H1 (cell line): ENCODE data around the gene CPE. TPM values are rescaled to one million over a fixed set of nuclear protein-coding genes. Genes with fewer than 3 reads are reported as not detected.

ENCODE experiments used
- CTCF ChIA-PET: fragments of 300-600 bp; sonication (Branson Sonifier 250); formaldehyde crosslinking; loops from one replicate; lab custom pipeline; 2021; ENCODE audit not compliant: partially characterized antibody; lab: Charles Lee
- POLR2A ChIA-PET: fragments of 300-600 bp; sonication (Branson Sonifier 250); formaldehyde crosslinking; loops from one replicate; lab custom pipeline; 2021; ENCODE audit warnings: inconsistent platforms; ENCODE audit not compliant: partially characterized antibody; lab: Charles Lee
- DNase-seq, 2 experiments: peaks; one replicate each; pipeline versions ENCODE4 v3.0.0 to v3.0.0-alpha.2; 2010 to 2022; ENCODE audit warnings: low spot score in 2 of 2, low read depth in 1 of 2, mixed read lengths in 1 of 2
- FAIRE-seq: peaks from 2 replicates; lab custom pipeline; 2011; peaks lifted over from hg19 to GRCh38; lab: Jason Lieb, UNC
- H2AFZ ChIP-seq: 2 replicates; pipeline ENCODE4 v1.8.1; 2012; ENCODE audit warnings: low read length, inconsistent platforms
- H2AK5ac ChIP-seq: 2 replicates; pipeline ENCODE4 v1.6.1; 2013; ENCODE audit warnings: low read depth, low read length
- H2BK120ac ChIP-seq: replicated peaks from 2 replicates; pipeline ENCODE3; 2013; ENCODE audit warnings: low read depth, low read length, inconsistent platforms
- H2BK12ac ChIP-seq: 2 replicates; pipeline ENCODE4 v1.6.1; 2013; ENCODE audit warnings: low read depth, low read length
- H2BK15ac ChIP-seq: 2 replicates; pipeline ENCODE4 v1.6.1; 2013; ENCODE audit warnings: low read length
- H2BK20ac ChIP-seq: 2 replicates; pipeline ENCODE4 v1.6.1; 2013; ENCODE audit warnings: low read length
- H2BK5ac ChIP-seq: 2 replicates; pipeline ENCODE4 v1.6.1; 2013; ENCODE audit warnings: low read depth, low read length
- H3K14ac ChIP-seq: 2 replicates; pipeline ENCODE4 v1.6.1; 2013; ENCODE audit warnings: inconsistent platforms; ENCODE audit not compliant: insufficient read length
- H3K18ac ChIP-seq: 2 replicates; pipeline ENCODE4 v1.6.1; 2013; ENCODE audit warnings: low read length; ENCODE audit errors: extremely low read depth
- H3K23ac ChIP-seq: 2 replicates; pipeline ENCODE4 v1.6.1; 2013; ENCODE audit warnings: inconsistent platforms; ENCODE audit not compliant: insufficient read length
- H3K23me2 ChIP-seq: 2 replicates; pipeline ENCODE4 v1.6.1; 2013; ENCODE audit warnings: low read depth, low read length
- H3K27ac ChIP-seq: 2 replicates; pipeline ENCODE4 v1.6.1; 2011; ENCODE audit warnings: low read depth, low read length, inconsistent platforms
- H3K27me3 ChIP-seq, 4 experiments: replicated peaks in 1 of 4; 1 replicate in 1 of 4; 2 replicates in 3 of 4; pipeline versions ENCODE4 v1.6.1 to v1.8.1; 2011 to 2013; ENCODE audit warnings: low read length in 3 of 4, mild to moderate bottlenecking in 3 of 4, inconsistent platforms in 2 of 4, mixed read lengths in 2 of 4, moderate library complexity in 1 of 4; ENCODE audit not compliant: control insufficient read depth in 3 of 4, insufficient read depth in 3 of 4; ENCODE audit errors: extremely low read depth in 1 of 4
- H3K36me3 ChIP-seq, 4 experiments: 2 replicates each; pipeline versions ENCODE4 v1.6.1 to v1.8.1; 2011 to 2013; ENCODE audit warnings: mild to moderate bottlenecking in 4 of 4, low read length in 3 of 4, moderate library complexity in 2 of 4, control low read depth in 1 of 4, inconsistent platforms in 1 of 4; ENCODE audit not compliant: insufficient read depth in 4 of 4, control insufficient read depth in 2 of 4
- H3K4ac ChIP-seq: replicated peaks from 2 replicates; pipeline ENCODE3; 2013; ENCODE audit warnings: low read length, low read depth, mixed read lengths, inconsistent platforms; ENCODE audit not compliant: insufficient read length
- H3K4me1 ChIP-seq, 4 experiments: replicated peaks in 1 of 4; 1 replicate in 1 of 4; 2 replicates in 3 of 4; pipeline versions ENCODE4 v1.6.1 to v1.8.1; 2011 to 2013; ENCODE audit warnings: low read length in 3 of 4, inconsistent platforms in 2 of 4, mixed read lengths in 1 of 4; ENCODE audit not compliant: insufficient read depth in 4 of 4, control insufficient read depth in 3 of 4
- H3K4me2 ChIP-seq, 2 experiments: 2 replicates each; pipeline versions ENCODE4 v1.6.1 to v1.8.1; 2011 to 2013; ENCODE audit warnings: low read depth in 2 of 2, low read length in 2 of 2, control low read depth in 1 of 2, inconsistent platforms in 1 of 2, mild to moderate bottlenecking in 1 of 2; ENCODE audit not compliant: insufficient read depth in 1 of 2
- H3K4me3 ChIP-seq, 4 experiments: fragments of 200-600, 300-600 bp in 1 of 4; sonication (generic), shearing (Covaris generic), sonication (Bioruptor Twin) in 1 of 4; 2 replicates each; pipeline versions ENCODE4 v1.5.1 to v1.8.1; 2011 to 2016; ENCODE audit warnings: low read length in 4 of 4, low read depth in 3 of 4, control low read depth in 2 of 4, inconsistent platforms in 2 of 4, mild to moderate bottlenecking in 2 of 4, mixed read lengths in 1 of 4, moderate library complexity in 1 of 4; ENCODE audit not compliant: insufficient read depth in 2 of 4; ENCODE audit errors: extremely low read depth in 1 of 4
- H3K56ac ChIP-seq: replicated peaks from 2 replicates; pipeline ENCODE3; 2013; ENCODE audit warnings: low read depth, mild to moderate bottlenecking, mixed read lengths, low read length, inconsistent platforms; ENCODE audit not compliant: insufficient read length
- H3K79me1 ChIP-seq: 2 replicates; pipeline ENCODE4 v1.6.1; 2013; ENCODE audit warnings: low read depth, low read length, control low read depth
- H3K79me2 ChIP-seq, 2 experiments: 2 replicates each; pipeline versions ENCODE4 v1.6.1 to v1.8.1; 2012 to 2013; ENCODE audit warnings: low read length in 2 of 2, mild to moderate bottlenecking in 2 of 2, inconsistent platforms in 1 of 2; ENCODE audit not compliant: insufficient read depth in 2 of 2, control insufficient read depth in 1 of 2
- H3K9ac ChIP-seq, 4 experiments: replicated peaks in 1 of 4; 1 replicate in 1 of 4; 2 replicates in 3 of 4; pipeline versions ENCODE4 v1.6.1 to v1.8.1; 2011 to 2013; ENCODE audit warnings: low read depth in 3 of 4, low read length in 3 of 4, control low read depth in 2 of 4, mild to moderate bottlenecking in 2 of 4, moderate library complexity in 2 of 4, inconsistent platforms in 1 of 4; ENCODE audit errors: extremely low read depth in 1 of 4
- H3K9me3 ChIP-seq, 2 experiments: 2 replicates each; pipeline versions ENCODE4 v1.6.1 to v1.8.1; 2012 to 2013; ENCODE audit warnings: mild to moderate bottlenecking in 2 of 2, moderate library complexity in 2 of 2, control low read depth in 1 of 2, inconsistent platforms in 1 of 2, low read depth in 1 of 2, low read length in 1 of 2, mixed read lengths in 1 of 2; ENCODE audit not compliant: insufficient read depth in 2 of 2
- H4K20me1 ChIP-seq, 2 experiments: replicated peaks in 1 of 2; 2 replicates each; pipeline versions ENCODE3 to v1.8.1; 2011 to 2013; ENCODE audit warnings: inconsistent platforms in 2 of 2, low read length in 2 of 2, mild to moderate bottlenecking in 1 of 2; ENCODE audit not compliant: insufficient read depth in 2 of 2, control insufficient read depth in 1 of 2
- H4K5ac ChIP-seq: 2 replicates; pipeline ENCODE4 v1.6.1; 2013; ENCODE audit warnings: low read length, low read depth, mixed read lengths, inconsistent platforms; ENCODE audit not compliant: insufficient read length
- H4K8ac ChIP-seq: 2 replicates; pipeline ENCODE4 v1.8.0; 2013; ENCODE audit warnings: mild to moderate bottlenecking, moderate library complexity, low read length, inconsistent platforms; ENCODE audit not compliant: insufficient read depth; ENCODE audit errors: extremely low read depth
- H4K91ac ChIP-seq: replicated peaks from 2 replicates; pipeline ENCODE3; 2013; ENCODE audit warnings: low read length, mixed read lengths, inconsistent platforms; ENCODE audit not compliant: insufficient read length
- ASH2L ChIP-seq: fragments of 200-600, 300-600 bp; sonication (generic); IDR thresholded peaks from one replicate; pipeline ENCODE4 v1.7.1; 2017; ENCODE audit warnings: low read length
- ATF3 ChIP-seq: IDR thresholded peaks from 2 replicates; pipeline ENCODE4 v1.6.1; 2011; ENCODE audit warnings: low read depth, mild to moderate bottlenecking, low read length; ENCODE audit not compliant: insufficient read depth
- CBX5 ChIP-seq: fragments of 300-800, 300-1000 bp; sonication (generic); IDR thresholded peaks from 2 replicates; pipeline ENCODE4 v1.7.1; 2016; ENCODE audit warnings: antibody characterized with exemption, low read length, low read depth
- CEBPB ChIP-seq: IDR thresholded peaks from 2 replicates; pipeline ENCODE4 v1.6.1; 2012; ENCODE audit warnings: low read depth, low read length
- CTBP2 ChIP-seq: IDR thresholded peaks from 2 replicates; pipeline ENCODE4 v1.7.0; 2011; ENCODE audit warnings: borderline replicate concordance, mild to moderate bottlenecking, moderate library complexity, mixed read lengths, low read length; ENCODE audit not compliant: insufficient read depth, insufficient read length
- CTCF ChIP-seq, 3 experiments: IDR thresholded peaks; 1 replicate in 2 of 3; 2 replicates in 1 of 3; pipeline versions ENCODE4 v1.5.1 to v1.6.1; 2011; ENCODE audit warnings: low read length in 3 of 3, mild to moderate bottlenecking in 3 of 3, inconsistent platforms in 2 of 3, low read depth in 1 of 3, moderate library complexity in 1 of 3; ENCODE audit not compliant: insufficient read depth in 1 of 3; ENCODE audit errors: control extremely low read depth in 1 of 3
- FOSL1 ChIP-seq: IDR thresholded peaks from 2 replicates; pipeline ENCODE4 v1.6.1; 2011; ENCODE audit warnings: mild to moderate bottlenecking, low read depth, low read length, moderate library complexity; ENCODE audit not compliant: insufficient read depth
- MAX ChIP-seq: IDR thresholded peaks from 2 replicates; pipeline ENCODE4 v1.6.1; 2012; ENCODE audit warnings: inconsistent platforms
- POLR2A ChIP-seq, 2 experiments: IDR thresholded peaks; 1 replicate in 1 of 2; 2 replicates in 1 of 2; pipeline ENCODE4 v1.6.1; 2011; ENCODE audit warnings: low read depth in 2 of 2, low read length in 2 of 2, mild to moderate bottlenecking in 2 of 2; ENCODE audit errors: control extremely low read depth in 1 of 2
- RBBP5 ChIP-seq: IDR thresholded peaks from 2 replicates; pipeline ENCODE4 v1.7.1; 2012; ENCODE audit warnings: low read depth, mild to moderate bottlenecking, inconsistent platforms, low read length, moderate library complexity, borderline replicate concordance
- SP1 ChIP-seq: IDR thresholded peaks from 2 replicates; pipeline ENCODE4 v1.6.1; 2011; ENCODE audit warnings: low read depth, low read length
- WGBS, 2 experiments: shearing (Covaris generic) in 1 of 2; methylation state at CpG; one replicate each; pipeline versions ENCODE4 v1.1.6 to v1.1.7; 2013 to 2015; ENCODE audit warnings: low lambda C conversion rate in 2 of 2, mixed read lengths in 2 of 2, inconsistent platforms in 1 of 2, low coverage in 1 of 2, missing lambda C conversion rate in 1 of 2; ENCODE audit not compliant: insufficient replicate concordance in 2 of 2, insufficient coverage in 1 of 2, insufficient read length in 1 of 2; ENCODE audit errors: extremely low coverage in 1 of 2, missing lambda C conversion rate in 1 of 2; 5-methylcytosine and 5-hydroxymethylcytosine counted together
- polyA plus RNA-seq, 7 experiments: library from polyadenylated mRNA; depleted of rRNA in 3 of 7; stranded (reverse) in 5 of 7; unstranded in 2 of 7; fragments of >200 nt in 5 of 7; fragments of 200-250 nt in 2 of 7; gene quantifications; 1 replicate in 5 of 7; 2 replicates in 1 of 7; 4 replicates in 1 of 7; pipeline versions ENCODE4 v1.2.1 to v1.2.3, GENCODE V29; 2011 to 2013; ENCODE audit warnings: missing spikeins in 2 of 7, mixed read lengths in 2 of 7
- total RNA-seq: library from RNA; stranded (reverse); fragmentation: NEBNext Ultra II Directional; extraction: Animal tissue kit (Norgen Biotek cat#: 25700); gene quantifications from 2 replicates; pipeline ENCODE4 v1.2.1, GENCODE V29; 2021

The CPE gene
- total and polyA plus RNA-seq, 2 of the 8 experiments (the other 6 are each of a cell fraction or from before 2014, with no cell fraction given): 9.4 to 10.2 TPM

- Histone ChIP-seq H3K9ac (no peak overlapping the region), H2AK5ac (no peak overlapping the region)
- CTCF ChIA-PET: interaction anchor here (0.7 to 2.7 kb wide), 25 partner anchors 8 to 605 kb away, joined by 3 to 14 read pairs (median 4); partner anchors contain the start of gene CPE
- TF ChIP-seq CTBP2: no peak
- no peak for TF ChIP-seq FOSL1
- TF ChIP-seq CBX5: no peak
- no peak for TF ChIP-seq MAX
- no peak for TF ChIP-seq SP1
- no peak for TF ChIP-seq CEBPB
- TF ChIP-seq ASH2L: no peak
- TF ChIP-seq RBBP5: no peak
- no peak for TF ChIP-seq POLR2A (IDR thresholded peaks at IDR 0.05; ENCODE audit: control extremely low read depth in 1 of 2, low read depth in 2 of 2, low read length in 2 of 2)
- no peak for TF ChIP-seq ATF3
- no peak for TF ChIP-seq CTCF (IDR thresholded peaks at IDR 0.05; ENCODE audit: control extremely low read depth in 1 of 3, insufficient read depth in 1 of 3, low read depth in 1 of 3, low read length in 3 of 3)
Measured at GRCh38 chr4:165464376-165464775, 85.6 kb downstream of the CPE start.

More at GRCh38 chr4:165464376-165464775, 85.6 kb downstream of the CPE start:
- DNase-seq (no peak), FAIRE-seq (no peak)
- Histone ChIP-seq H3K18ac (no peak overlapping the region), H2BK20ac (no peak overlapping the region), H3K56ac (no peak overlapping the region), H4K91ac (no peak overlapping the region), H2AFZ (0 out of 2 replicates have a peak overlapping the region, but pooled peaks have one; percentile 9), H2BK12ac (no peak overlapping the region; the same call in 1 of the 2 replicates), H3K27me3 (no peaks in the 10 kb centered on the region), H3K36me3 (peaks cover 0 to 3% (median 0%) of the 10 kb centered on the region in 4 experiments; a peak in 1 of 8 replicates), H2BK120ac (no peak overlapping the region), H3K23ac (no peak overlapping the region), H3K14ac (no peak overlapping the region), H4K20me1 (no peaks in the 10 kb centered on the region), H3K23me2 (no peaks in the 10 kb centered on the region), H3K79me1 (no peaks in the 10 kb centered on the region), H3K4me1 (no peaks in the 10 kb centered on the region), H3K9me3 (no peaks in the 10 kb centered on the region), H4K5ac (no peak overlapping the region), H3K79me2 (no peaks in the 10 kb centered on the region), H3K4me2 (no peak overlapping the region), H3K27ac (no peak overlapping the region), H4K8ac (no peak overlapping the region), H3K4me3 (no peak overlapping the region), H2BK5ac (no peak overlapping the region), H2BK15ac (no peak overlapping the region), H3K4ac (no peak overlapping the region)
- POLR2A ChIA-PET: no interaction called here
- 69% methylated on average over 7 of the region's 7 CpGs; no CpG with 5 or more reads in 1 of the 2 experiments for WGBS, 2 experiments
